Retinal pigment epithelial cell (primary cell): ENCODE measurements around the gene DNALI1.
A peak's percentile ranks its signal among the peaks of the same experiment; 100 is the strongest.
"Not testable (repeated sequence)": the region's sequence is repeated elsewhere in the genome, so short reads cannot be mapped to it uniquely, and the experiment has no call there.

Experiments
- DNase-seq: peaks from one replicate; pipeline ENCODE4 v3.0.0-alpha.2; 2010; ENCODE audit warnings: low read depth
- H3K4me3 ChIP-seq: 2 replicates; pipeline ENCODE4 v1.5.1; 2011; ENCODE audit warnings: mild to moderate bottlenecking, low read length, control low read depth, moderate library complexity
- CTCF ChIP-seq: conservative IDR thresholded peaks from 2 replicates; pipeline ENCODE4 v1.5.1; 2011; ENCODE audit warnings: low read depth, low read length, control low read depth, inconsistent platforms

DNALI1 gene

GRCh38 chr1:37545019-37545418, 11.7 kb upstream of the DNALI1 start:
- no peak overlapping the region for H3K4me3 ChIP-seq
- DNase-seq: no peak
- no peak for TF ChIP-seq CTCF

GRCh38 chr1:37549341-37549740, 7.4 kb upstream of the DNALI1 start:
- no peak for DNase-seq
- TF ChIP-seq CTCF: no peak
- no peak overlapping the region for H3K4me3 ChIP-seq

GRCh38 chr1:37553598-37553926, 3.2 kb upstream of the DNALI1 start:
- no peak for TF ChIP-seq CTCF
- peak overlapping the region; percentile 96 for H3K4me3 ChIP-seq

GRCh38 chr1:37553927-37554808, 2.6 kb upstream of the DNALI1 start, which contains the start of gene SNIP1:
Gene SNIP1 (minus strand): TSS chr1:37554293. CDS start chr1:37554229, 64 bp downstream.
- no peak for TF ChIP-seq CTCF
- DNase-seq: peak; percentile 70
- H3K4me3 ChIP-seq: peak within 1 kb of the TSS; percentile 96

More at GRCh38 chr1:37553598-37553926, 3.2 kb upstream of the DNALI1 start:
- DNase-seq: no peak

GRCh38 chr1:37557402-37557801, 662 bp downstream of the DNALI1 start:
- DNase-seq: no peak
- TF ChIP-seq CTCF: no peak
- H3K4me3 ChIP-seq: peak overlapping the region; percentile 65

GRCh38 chr1:37558411-37558810, 1.7 kb downstream of the DNALI1 start:
- no peak for TF ChIP-seq CTCF
- no peak overlapping the region for H3K4me3 ChIP-seq

GRCh38 chr1:37559080-37559479, 2.3 kb downstream of the DNALI1 start:
- TF ChIP-seq CTCF: no peak
- H3K4me3 ChIP-seq: no peak overlapping the region
- DNase-seq: no peak

More at GRCh38 chr1:37558411-37558810, 1.7 kb downstream of the DNALI1 start:
- no peak for DNase-seq

- not testable (repeated sequence) for DNase-seq, H3K4me3 ChIP-seq
These were observed 3.2 kb downstream of the DNALI1 start for GRCh38 chr1:37559957-37560379.
